ENCODE results near the gene CHIT1.
A peak's percentile ranks its signal among the peaks of the same experiment; 100 is the strongest.

The CHIT1 gene

GRCh38 chr1:203273206-203273868 lies 43.9 kb upstream of the CHIT1 start:
- no peak overlapping the region for H3K27ac ChIP-seq (ENCODE audit: low read length)
- H3K27me3 ChIP-seq (ENCODE audit: control insufficient read depth, insufficient read depth, low read length) = peaks cover 6% of the 10 kb centered on the region; the same call in 1 of the 2 replicates
- peak overlapping the region; percentile 39; the same call in 1 of the 2 replicates for H3K4me3 ChIP-seq (ENCODE audit: low read length)
- H3K36me3 ChIP-seq (ENCODE audit: control insufficient read depth, insufficient read depth, low read length) = no peaks in the 10 kb centered on the region
- peak; percentile 70 for DNase-seq (ENCODE audit: low read depth, low spot score)
- H3K9me3 ChIP-seq (ENCODE audit: control insufficient read depth, insufficient read depth, low read length) = no peaks in the 10 kb centered on the region
- WGBS (ENCODE audit: insufficient coverage, insufficient read length) = no CpG with 5 or more reads among the region's 32 CpGs
- peaks cover 1% of the 10 kb centered on the region; the same call in 1 of the 2 replicates for H3K4me1 ChIP-seq (ENCODE audit: control insufficient read depth, insufficient read depth, low read length)

DNA sequence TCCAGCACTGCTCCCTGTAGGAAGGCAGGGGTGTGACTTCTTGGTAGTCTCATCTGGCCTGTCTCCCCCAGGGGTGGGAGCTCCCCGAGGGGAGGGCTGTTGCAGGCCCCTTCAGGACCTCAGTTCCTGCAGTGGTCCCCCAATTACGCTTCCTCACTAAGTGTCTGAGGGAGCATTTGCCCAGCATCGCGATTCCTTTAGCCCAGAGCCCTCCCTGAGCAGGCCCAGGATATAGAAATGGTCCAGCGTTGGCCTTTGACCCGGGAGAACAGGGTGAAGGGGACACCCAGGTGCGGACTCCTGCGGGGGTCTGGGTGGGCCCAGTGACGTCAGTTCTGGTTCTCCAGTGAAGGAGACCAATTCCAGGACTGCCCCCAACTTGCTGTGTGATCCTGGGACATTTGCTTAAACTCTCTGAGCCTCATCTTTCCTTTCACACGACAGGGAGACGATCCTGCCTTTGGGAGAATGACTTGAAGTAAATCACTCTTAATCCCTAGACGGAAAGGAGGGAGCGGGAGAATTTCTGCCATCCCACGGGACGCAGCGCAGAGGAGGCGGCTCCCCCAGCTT lies 43.2 kb upstream of the CHIT1 start:
- WGBS (ENCODE audit: insufficient coverage, insufficient read length) = no CpG with 5 or more reads among the region's 17 CpGs
- no peak overlapping the region for H3K4me3 ChIP-seq (ENCODE audit: low read length)
- no peaks in the 10 kb centered on the region for H3K36me3 ChIP-seq (ENCODE audit: control insufficient read depth, insufficient read depth, low read length)

DNA sequence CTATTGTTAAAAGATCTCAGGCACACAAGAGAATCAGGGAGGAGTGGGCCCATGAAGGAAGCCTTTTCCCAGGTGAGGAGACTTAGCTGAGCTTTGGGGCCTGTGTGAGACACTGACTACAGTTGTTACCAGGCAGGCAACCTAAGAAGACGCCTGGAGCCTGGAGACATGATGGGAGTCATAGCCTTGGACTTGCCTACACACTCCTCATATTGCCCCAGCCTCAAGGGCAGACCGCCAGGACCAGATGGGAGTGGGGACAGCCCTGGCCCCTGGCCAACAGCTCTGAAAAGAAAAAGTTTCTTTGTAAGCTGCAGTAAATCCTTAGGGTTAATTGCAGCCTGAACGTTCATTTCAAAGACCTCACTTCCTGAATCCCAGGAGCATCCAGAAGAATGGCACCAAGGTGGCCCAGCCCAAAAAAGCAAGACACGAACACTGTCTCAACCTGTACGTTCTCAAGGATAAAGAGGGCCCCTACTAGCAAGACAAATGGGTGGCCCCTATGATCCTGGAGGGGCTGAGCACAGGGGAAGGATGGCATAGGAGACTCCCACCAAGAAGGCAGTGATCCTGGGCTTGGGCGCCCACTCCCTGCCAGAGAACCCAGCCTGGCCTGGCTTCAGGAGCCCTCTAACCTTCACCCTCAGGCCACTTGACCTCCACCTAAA lies 42.6 kb upstream of the CHIT1 start:
- Histone ChIP-seq H3K4me3 (ENCODE audit: low read length) (no peak overlapping the region), H3K9me3 (ENCODE audit: control insufficient read depth, insufficient read depth, low read length) (no peaks in the 10 kb centered on the region)
- no CpG with 5 or more reads among the region's 6 CpGs for WGBS (ENCODE audit: insufficient coverage, insufficient read length)

More for the DNA sequence above, 43.2 kb upstream of the CHIT1 start:
- H3K4me1 ChIP-seq (ENCODE audit: control insufficient read depth, insufficient read depth, low read length) = peaks cover 1% of the 10 kb centered on the region; the same call in 1 of the 2 replicates
- no peaks in the 10 kb centered on the region for H3K9me3 ChIP-seq (ENCODE audit: control insufficient read depth, insufficient read depth, low read length)
- H3K27ac ChIP-seq (ENCODE audit: low read length) = no peak overlapping the region
- no peak for DNase-seq (ENCODE audit: low read depth, low spot score)
- peaks cover 6% of the 10 kb centered on the region; the same call in 1 of the 2 replicates for H3K27me3 ChIP-seq (ENCODE audit: control insufficient read depth, insufficient read depth, low read length)

DNA sequence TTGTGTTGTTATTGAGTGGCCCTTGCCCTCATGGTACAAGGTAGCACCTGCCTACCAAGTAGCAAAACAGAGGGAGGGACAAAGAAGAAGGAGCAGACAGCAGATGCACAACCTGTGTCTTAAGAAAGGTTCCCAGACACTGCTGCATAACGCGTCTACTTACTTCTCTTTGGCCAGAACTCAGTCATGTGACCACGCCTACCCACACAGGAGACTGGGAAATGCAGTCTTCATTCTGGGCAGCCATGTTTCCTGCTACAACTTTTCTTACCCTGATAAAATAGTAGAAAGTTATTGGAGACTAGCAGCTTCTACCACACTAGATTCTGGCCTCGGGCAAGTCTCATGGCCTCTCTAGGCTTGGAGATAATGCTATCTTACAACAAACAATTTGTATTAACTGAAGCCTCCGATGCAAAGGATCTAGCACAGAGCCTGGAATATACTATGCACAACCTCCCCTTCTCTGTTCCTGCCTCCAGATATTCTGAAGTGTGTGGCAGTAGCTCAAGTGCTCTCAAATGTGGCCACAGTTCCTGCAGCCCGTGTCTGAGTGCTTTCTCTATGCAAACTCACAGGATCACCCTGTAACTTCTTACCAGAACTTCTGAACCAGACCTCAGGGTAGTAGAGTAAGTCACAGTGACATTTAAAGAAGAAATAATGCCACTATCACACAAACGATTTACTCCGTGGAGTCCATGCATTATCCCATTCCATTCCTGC lies 41.7 kb upstream of the CHIT1 start:
- H3K4me1 ChIP-seq (ENCODE audit: control insufficient read depth, insufficient read depth, low read length) = peaks cover 1% of the 10 kb centered on the region; the same call in 1 of the 2 replicates
- H3K27ac ChIP-seq (ENCODE audit: low read length) = no peak overlapping the region
- no CpG with 5 or more reads among the region's 8 CpGs for WGBS (ENCODE audit: insufficient coverage, insufficient read length)
- DNase-seq (ENCODE audit: low read depth, low spot score) = no peak
- H3K4me3 ChIP-seq (ENCODE audit: low read length) = no peak overlapping the region
- H3K36me3 ChIP-seq (ENCODE audit: control insufficient read depth, insufficient read depth, low read length) = no peaks in the 10 kb centered on the region
- H3K27me3 ChIP-seq (ENCODE audit: control insufficient read depth, insufficient read depth, low read length) = peaks cover 5% of the 10 kb centered on the region; the same call in 1 of the 2 replicates
- H3K9me3 ChIP-seq (ENCODE audit: control insufficient read depth, insufficient read depth, low read length) = no peaks in the 10 kb centered on the region

More for the DNA sequence above, 42.6 kb upstream of the CHIT1 start:
- H3K27ac ChIP-seq (ENCODE audit: low read length) = no peak overlapping the region
- DNase-seq (ENCODE audit: low read depth, low spot score) = no peak
- no peaks in the 10 kb centered on the region for H3K36me3 ChIP-seq (ENCODE audit: control insufficient read depth, insufficient read depth, low read length)
- H3K4me1 ChIP-seq (ENCODE audit: control insufficient read depth, insufficient read depth, low read length) = peaks cover 1% of the 10 kb centered on the region; the same call in 1 of the 2 replicates
- peaks cover 6% of the 10 kb centered on the region; the same call in 1 of the 2 replicates for H3K27me3 ChIP-seq (ENCODE audit: control insufficient read depth, insufficient read depth, low read length)

DNA sequence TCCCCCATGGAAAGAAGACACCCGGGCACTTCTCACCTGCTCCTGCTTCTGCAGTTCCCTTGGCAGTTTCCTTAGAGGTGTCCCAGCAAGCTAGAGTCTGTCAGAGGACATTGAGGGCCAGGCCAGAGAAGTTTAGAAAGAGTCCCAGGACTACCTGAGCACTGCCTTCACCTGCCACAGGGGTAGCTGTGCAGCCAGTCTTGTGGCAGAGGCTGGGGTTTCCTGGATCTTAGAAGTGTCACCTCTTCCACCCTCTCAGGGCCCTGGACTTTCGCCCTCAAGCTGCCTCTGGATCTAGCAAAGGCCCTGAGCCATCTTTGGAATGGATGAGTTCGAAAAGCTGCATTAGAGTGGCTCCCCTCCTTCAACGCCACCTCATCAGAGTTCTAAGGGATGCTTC lies 41.0 kb upstream of the CHIT1 start:
- H3K36me3 ChIP-seq (ENCODE audit: control insufficient read depth, insufficient read depth, low read length) = no peaks in the 10 kb centered on the region
- no peak overlapping the region for H3K4me3 ChIP-seq (ENCODE audit: low read length)
- DNase-seq (ENCODE audit: low read depth, low spot score) = no peak
- H3K27ac ChIP-seq (ENCODE audit: low read length) = no peak overlapping the region
- no peaks in the 10 kb centered on the region for H3K9me3 ChIP-seq (ENCODE audit: control insufficient read depth, insufficient read depth, low read length)
- peaks cover 1% of the 10 kb centered on the region; the same call in 1 of the 2 replicates for H3K4me1 ChIP-seq (ENCODE audit: control insufficient read depth, insufficient read depth, low read length)
- no CpG with 5 or more reads among the region's 4 CpGs for WGBS (ENCODE audit: insufficient coverage, insufficient read length)
- peaks cover 5% of the 10 kb centered on the region; the same call in 1 of the 2 replicates for H3K27me3 ChIP-seq (ENCODE audit: control insufficient read depth, insufficient read depth, low read length)

GRCh38 chr1:203269654-203270020 lies 40.2 kb upstream of the CHIT1 start:
- Histone ChIP-seq H3K36me3 (ENCODE audit: control insufficient read depth, insufficient read depth, low read length) (no peaks in the 10 kb centered on the region), H3K27me3 (ENCODE audit: control insufficient read depth, insufficient read depth, low read length) (peaks cover 5% of the 10 kb centered on the region; the same call in 1 of the 2 replicates), H3K4me1 (ENCODE audit: control insufficient read depth, insufficient read depth, low read length) (peaks cover 1% of the 10 kb centered on the region; the same call in 1 of the 2 replicates), H3K9me3 (ENCODE audit: control insufficient read depth, insufficient read depth, low read length) (no peaks in the 10 kb centered on the region), H3K27ac (ENCODE audit: low read length) (no peak overlapping the region), H3K4me3 (ENCODE audit: low read length) (no peak overlapping the region)
- DNase-seq (ENCODE audit: low read depth, low spot score) = no peak
- no CpG with 5 or more reads among the region's 5 CpGs for WGBS (ENCODE audit: insufficient coverage, insufficient read length)

DNA sequence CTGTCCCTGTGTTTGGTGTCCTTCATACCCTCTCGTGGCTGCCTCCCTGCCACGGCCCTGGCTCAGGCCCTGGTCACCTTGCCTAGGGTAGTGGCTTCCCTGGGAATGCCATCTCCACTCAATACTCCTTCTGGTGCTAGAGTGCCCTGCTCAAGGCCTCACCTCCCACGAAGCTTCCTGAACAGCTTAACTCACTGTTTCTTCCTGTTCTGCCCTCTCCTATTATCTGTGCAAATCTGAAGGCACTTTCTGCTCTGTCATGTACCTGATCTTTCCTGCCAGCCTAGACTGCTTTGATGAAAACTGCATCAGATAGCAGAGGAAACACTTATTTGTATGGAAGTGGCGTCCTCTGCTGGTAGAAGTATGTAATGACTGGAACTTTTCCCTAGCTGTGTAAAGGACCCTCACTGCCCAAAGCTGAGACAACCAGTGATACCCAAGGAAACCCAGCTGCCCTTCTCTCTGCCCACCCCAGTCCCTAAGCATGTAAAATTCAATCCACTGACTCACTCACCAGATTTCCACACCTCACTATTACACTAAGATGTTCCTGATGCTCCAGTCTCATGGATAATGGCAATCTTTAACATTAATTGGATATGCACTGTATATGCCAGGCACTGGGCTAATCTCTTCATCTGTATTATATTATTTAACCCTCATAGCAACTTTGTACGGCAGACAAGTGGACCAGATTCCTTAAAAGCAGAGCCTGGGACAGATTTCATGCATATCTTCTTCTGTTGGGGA lies 39.6 kb upstream of the CHIT1 start:
- H3K27ac ChIP-seq (ENCODE audit: low read length) = no peak overlapping the region
- peaks cover 5% of the 10 kb centered on the region; the same call in 1 of the 2 replicates for H3K27me3 ChIP-seq (ENCODE audit: control insufficient read depth, insufficient read depth, low read length)
- WGBS (ENCODE audit: insufficient coverage, insufficient read length) = no CpG with 5 or more reads among the region's 5 CpGs
- DNase-seq (ENCODE audit: low read depth, low spot score) = no peak
- no peaks in the 10 kb centered on the region for H3K36me3 ChIP-seq (ENCODE audit: control insufficient read depth, insufficient read depth, low read length)
- peaks cover 1% of the 10 kb centered on the region; the same call in 1 of the 2 replicates for H3K4me1 ChIP-seq (ENCODE audit: control insufficient read depth, insufficient read depth, low read length)
- no peaks in the 10 kb centered on the region for H3K9me3 ChIP-seq (ENCODE audit: control insufficient read depth, insufficient read depth, low read length)
- H3K4me3 ChIP-seq (ENCODE audit: low read length) = no peak overlapping the region

DNA sequence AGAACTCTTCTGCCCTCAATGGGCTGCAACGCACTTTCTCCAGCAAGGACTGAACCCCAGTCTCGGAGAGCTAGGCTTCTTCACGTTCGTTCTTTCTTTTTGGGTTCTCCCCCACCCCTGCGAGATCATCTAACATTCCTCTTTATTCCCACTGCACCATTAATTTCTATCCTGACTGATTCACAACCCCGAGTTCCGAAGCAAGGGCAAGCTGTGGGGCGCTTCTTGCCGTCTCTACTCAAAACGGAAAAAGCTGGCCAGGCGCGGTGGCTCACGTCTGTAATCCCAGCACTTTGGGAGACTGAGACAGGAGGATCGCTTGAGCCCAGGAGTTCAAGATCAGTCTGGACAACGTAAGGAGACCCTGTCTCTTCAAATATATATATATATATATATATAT lies 38.4 kb upstream of the CHIT1 start:
- WGBS (ENCODE audit: insufficient coverage, insufficient read length) = no CpG with 5 or more reads among the region's 15 CpGs
- DNase-seq (ENCODE audit: low read depth, low spot score) = no peak
- peaks cover 1% of the 10 kb centered on the region; the same call in 1 of the 2 replicates for H3K4me1 ChIP-seq (ENCODE audit: control insufficient read depth, insufficient read depth, low read length)
- H3K27ac ChIP-seq (ENCODE audit: low read length) = no peak overlapping the region
- H3K36me3 ChIP-seq (ENCODE audit: control insufficient read depth, insufficient read depth, low read length) = no peaks in the 10 kb centered on the region
- no peaks in the 10 kb centered on the region for H3K9me3 ChIP-seq (ENCODE audit: control insufficient read depth, insufficient read depth, low read length)
- H3K27me3 ChIP-seq (ENCODE audit: control insufficient read depth, insufficient read depth, low read length) = peaks cover 3% of the 10 kb centered on the region; the same call in 1 of the 2 replicates
- peak overlapping the region; percentile 67; the same call in 1 of the 2 replicates for H3K4me3 ChIP-seq (ENCODE audit: low read length)

DNA sequence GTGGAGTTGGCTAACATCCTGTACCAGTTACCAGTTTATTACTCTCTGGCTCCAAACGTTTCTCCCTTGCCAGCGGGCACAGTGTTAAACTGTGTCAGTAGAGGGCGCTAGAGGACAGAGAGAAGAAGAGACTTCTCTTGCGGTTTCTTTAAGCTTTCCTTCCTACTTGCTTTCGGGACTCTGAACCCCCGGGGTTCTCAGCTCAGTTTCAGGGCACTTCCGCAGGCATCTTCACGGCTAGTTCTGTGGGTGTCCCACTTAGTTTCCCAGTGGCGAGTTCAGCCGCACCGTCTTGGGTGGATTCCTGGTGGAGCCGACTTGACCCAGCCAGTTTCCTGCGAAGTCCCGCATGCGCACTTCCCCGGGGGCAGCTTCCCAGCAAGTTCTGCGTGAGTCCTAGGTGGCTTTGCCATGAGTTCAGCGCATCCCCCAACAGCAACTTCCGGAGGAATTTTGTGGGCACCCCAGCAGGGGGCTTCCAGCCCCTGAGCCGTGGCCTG lies 37.9 kb upstream of the CHIT1 start:
- DNase-seq (ENCODE audit: low read depth, low spot score) = peak; percentile 66
- H3K4me3 ChIP-seq (ENCODE audit: low read length) = peak overlapping the region; percentile 67; the same call in 1 of the 2 replicates
- peaks cover 1% of the 10 kb centered on the region; the same call in 1 of the 2 replicates for H3K27me3 ChIP-seq (ENCODE audit: control insufficient read depth, insufficient read depth, low read length)
- H3K9me3 ChIP-seq (ENCODE audit: control insufficient read depth, insufficient read depth, low read length) = no peaks in the 10 kb centered on the region
- H3K27ac ChIP-seq (ENCODE audit: low read length) = no peak overlapping the region
- no CpG with 5 or more reads among the region's 20 CpGs for WGBS (ENCODE audit: insufficient coverage, insufficient read length)
- H3K4me1 ChIP-seq (ENCODE audit: control insufficient read depth, insufficient read depth, low read length) = peaks cover 1% of the 10 kb centered on the region; the same call in 1 of the 2 replicates
- no peaks in the 10 kb centered on the region for H3K36me3 ChIP-seq (ENCODE audit: control insufficient read depth, insufficient read depth, low read length)
